ENCODE data around the gene SNX25.
"Not testable (repeated sequence)": the region's sequence is repeated elsewhere in the genome, so short reads cannot be mapped to it uniquely, and the experiment has no call there.

SNX25 gene

DNA sequence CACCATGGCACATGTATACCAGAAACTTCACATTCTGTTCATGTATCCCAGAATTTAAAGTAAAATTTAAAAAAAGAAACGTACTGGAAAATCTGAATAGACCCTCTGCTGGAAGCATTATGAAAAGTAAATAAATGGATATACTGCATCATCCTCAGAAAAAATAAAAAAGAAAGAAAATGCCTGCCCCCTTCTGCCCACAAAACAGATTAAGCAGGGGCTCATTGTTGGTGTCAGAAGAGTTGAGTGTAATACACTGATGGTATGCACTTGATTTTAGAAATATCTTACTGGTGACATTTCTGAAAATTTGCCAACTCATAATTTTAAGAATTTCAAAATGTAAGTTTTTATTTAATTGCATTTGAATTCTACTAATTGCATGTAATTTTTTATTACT, 108.5 kb downstream of the SNX25 start:
- Histone ChIP-seq H3K27me3 (ENCODE audit: insufficient read depth, insufficient read length) (no peaks in the 10 kb centered on the region), H3K4me3 (ENCODE audit: insufficient read length, low read depth) (no peak overlapping the region), H3K4me1 (ENCODE audit: insufficient read depth, insufficient read length) (no peaks in the 10 kb centered on the region), H3K9me3 (ENCODE audit: insufficient read depth, low read length) (no peaks in the 10 kb centered on the region; the same call in 1 of the 2 replicates), H3K36me3 (ENCODE audit: insufficient read depth, insufficient read length, low read length) (peaks cover under 1% of the 10 kb centered on the region), H3K9ac (ENCODE audit: insufficient read length, low read depth) (no peak overlapping the region)
- DNase-seq (ENCODE audit: low read depth, low spot score) = no peak
- TF ChIP-seq SUZ12 (IDR thresholded peaks at IDR 0.05; ENCODE audit: extremely low read depth, insufficient read depth, insufficient read length) (no peak), ZNF274 (IDR thresholded peaks at IDR 0.05; ENCODE audit: low read depth, low read length) (no peak), YY1 (IDR thresholded peaks at IDR 0.05; ENCODE audit: insufficient read depth, insufficient read length) (no peak)

DNA sequence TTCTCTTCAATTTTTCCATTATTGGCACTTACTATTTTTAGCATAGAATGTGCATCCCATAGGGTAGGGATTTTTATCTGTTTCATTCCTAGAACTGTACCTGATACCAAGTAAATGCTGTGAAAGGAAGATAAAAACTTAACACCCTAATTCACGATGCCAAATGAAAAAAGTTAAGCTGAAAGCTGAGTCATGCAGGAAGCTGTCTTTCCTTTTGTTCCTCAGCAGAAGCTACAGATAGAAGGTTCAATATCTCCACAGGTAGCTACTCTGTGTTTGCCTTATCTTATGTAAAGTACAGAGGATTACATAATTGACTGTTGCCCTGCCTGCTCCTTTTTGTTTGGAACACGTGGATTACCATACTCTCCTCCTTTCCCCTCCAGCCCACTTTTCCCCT, 109.3 kb downstream of the SNX25 start:
- TF ChIP-seq ZNF274 (IDR thresholded peaks at IDR 0.05; ENCODE audit: low read depth, low read length) = no peak
- no peaks in the 10 kb centered on the region for H3K36me3 ChIP-seq (ENCODE audit: insufficient read depth, insufficient read length, low read length)
- DNase-seq (ENCODE audit: low read depth, low spot score) = peak; percentile 44
- H3K9me3 ChIP-seq (ENCODE audit: insufficient read depth, low read length) = peaks cover 6% of the 10 kb centered on the region
- no peak overlapping the region for H3K9ac ChIP-seq (ENCODE audit: insufficient read length, low read depth)
- no peaks in the 10 kb centered on the region for H3K4me1 ChIP-seq (ENCODE audit: insufficient read depth, insufficient read length)
- H3K4me3 ChIP-seq (ENCODE audit: insufficient read length, low read depth) = no peak overlapping the region
- H3K27me3 ChIP-seq (ENCODE audit: insufficient read depth, insufficient read length) = no peaks in the 10 kb centered on the region

DNA sequence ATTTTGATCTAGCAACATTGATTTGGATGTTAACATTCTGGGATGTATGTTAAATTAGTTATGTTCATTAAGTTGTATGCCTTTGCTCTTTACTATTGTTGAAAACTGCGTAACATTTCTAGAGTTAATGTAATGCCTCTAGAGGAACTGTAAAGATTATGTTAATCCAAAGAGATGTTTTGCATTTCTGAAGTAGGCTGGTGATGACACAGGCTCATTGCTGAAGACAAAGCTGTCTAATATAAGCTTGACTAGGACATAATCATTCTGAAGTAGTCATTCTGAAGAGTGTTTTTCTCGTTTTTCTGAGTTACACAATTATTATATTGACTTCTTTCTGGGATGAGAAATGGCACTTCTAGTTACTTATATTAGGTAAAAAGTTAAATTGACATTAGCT, 113.4 kb downstream of the SNX25 start:
- Histone ChIP-seq H3K9me3 (ENCODE audit: insufficient read depth, low read length) (peaks cover 22% of the 10 kb centered on the region), H3K36me3 (ENCODE audit: insufficient read depth, insufficient read length, low read length) (no peaks in the 10 kb centered on the region), H3K4me3 (ENCODE audit: insufficient read length, low read depth) (no peak overlapping the region), H3K27me3 (ENCODE audit: insufficient read depth, insufficient read length) (no peaks in the 10 kb centered on the region), H3K9ac (ENCODE audit: insufficient read length, low read depth) (no peak overlapping the region), H3K4me1 (ENCODE audit: insufficient read depth, insufficient read length) (no peaks in the 10 kb centered on the region)
- DNase-seq (ENCODE audit: low read depth, low spot score) = no peak
- no peak for TF ChIP-seq SUZ12 (IDR thresholded peaks at IDR 0.05; ENCODE audit: extremely low read depth, insufficient read depth, insufficient read length)
- TF ChIP-seq ZNF274 (IDR thresholded peaks at IDR 0.05; ENCODE audit: low read depth, low read length) = no peak
- TF ChIP-seq YY1 (IDR thresholded peaks at IDR 0.05; ENCODE audit: insufficient read depth, insufficient read length) = no peak

DNA sequence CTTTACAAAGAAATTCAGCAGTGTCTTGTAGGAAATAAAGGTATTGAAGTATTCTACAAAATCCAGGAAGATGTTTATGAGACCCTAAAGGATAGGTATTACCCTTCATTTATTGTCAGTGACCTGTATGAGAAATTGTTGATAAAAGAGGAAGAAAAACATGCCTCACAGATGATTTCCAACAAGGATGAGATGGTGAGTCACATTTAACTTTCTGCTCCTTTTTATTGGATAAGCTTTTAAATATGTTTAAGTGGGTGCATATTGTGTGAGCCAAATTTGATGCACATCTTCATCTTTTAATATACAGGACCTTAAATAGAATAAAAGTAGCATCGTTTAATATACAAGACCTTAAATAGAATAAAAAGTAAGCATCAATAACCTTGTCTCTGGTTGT, 114.2 kb downstream of the SNX25 start:
- no peaks in the 10 kb centered on the region for H3K4me1 ChIP-seq (ENCODE audit: insufficient read depth, insufficient read length)
- no peaks in the 10 kb centered on the region for H3K36me3 ChIP-seq (ENCODE audit: insufficient read depth, insufficient read length, low read length)
- TF ChIP-seq YY1 (IDR thresholded peaks at IDR 0.05; ENCODE audit: insufficient read depth, insufficient read length) = no peak
- TF ChIP-seq SUZ12 (IDR thresholded peaks at IDR 0.05; ENCODE audit: extremely low read depth, insufficient read depth, insufficient read length) = no peak
- no peak for TF ChIP-seq ZNF274 (IDR thresholded peaks at IDR 0.05; ENCODE audit: low read depth, low read length)
- peaks cover 29% of the 10 kb centered on the region for H3K9me3 ChIP-seq (ENCODE audit: insufficient read depth, low read length)
- no peaks in the 10 kb centered on the region for H3K27me3 ChIP-seq (ENCODE audit: insufficient read depth, insufficient read length)
- no peak overlapping the region for H3K4me3 ChIP-seq (ENCODE audit: insufficient read length, low read depth)
- H3K9ac ChIP-seq (ENCODE audit: insufficient read length, low read depth) = no peak overlapping the region
- DNase-seq (ENCODE audit: low read depth, low spot score) = no peak

DNA sequence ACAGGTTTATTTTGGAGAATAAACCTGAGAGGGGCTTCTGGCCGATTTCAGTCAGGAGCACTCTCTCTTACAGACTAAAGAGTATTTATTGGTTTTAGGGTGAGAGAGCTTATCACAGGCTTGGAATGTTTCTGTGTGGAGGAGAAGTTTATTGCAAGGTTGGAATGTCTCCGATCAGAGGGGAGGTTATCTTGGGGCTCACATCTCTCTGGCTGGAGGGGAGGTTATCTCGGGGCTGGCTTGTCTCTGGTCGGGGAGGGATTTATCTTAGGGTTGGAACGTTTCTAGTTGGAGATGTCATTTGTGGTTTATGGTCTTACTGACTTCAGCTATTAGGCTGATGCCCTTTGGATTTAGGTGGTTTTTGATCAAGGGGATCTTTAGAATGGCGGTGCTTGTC, 115.0 kb downstream of the SNX25 start:
- not testable (repeated sequence) for H3K4me1 ChIP-seq (ENCODE audit: insufficient read depth, insufficient read length); H3K27me3 ChIP-seq (ENCODE audit: insufficient read depth, insufficient read length); H3K36me3 ChIP-seq (ENCODE audit: insufficient read depth, insufficient read length, low read length); DNase-seq (ENCODE audit: low read depth, low spot score); H3K4me3 ChIP-seq (ENCODE audit: insufficient read length, low read depth); H3K9ac ChIP-seq (ENCODE audit: insufficient read length, low read depth)
- H3K9me3 ChIP-seq (ENCODE audit: insufficient read depth, low read length) = peaks cover 37% of the 10 kb centered on the region

DNA sequence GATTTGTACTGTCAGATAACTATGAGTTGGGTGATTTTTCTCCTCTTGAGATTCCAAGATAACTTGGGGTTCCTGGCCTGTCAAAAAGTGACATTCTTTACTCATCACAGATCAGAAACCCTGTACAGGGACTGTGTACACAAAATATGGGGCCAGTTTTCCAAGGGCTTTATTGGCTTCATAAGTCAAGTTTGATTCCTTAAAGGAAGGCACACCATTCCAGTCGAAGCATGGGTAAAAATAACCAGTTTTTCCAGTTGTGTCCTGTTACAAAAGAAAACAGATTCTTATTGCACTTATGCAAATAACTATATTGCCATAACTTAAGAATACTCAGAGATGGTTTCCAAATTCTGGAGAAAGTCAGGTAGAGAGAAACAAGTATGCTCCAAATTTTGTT, 116.3 kb downstream of the SNX25 start:
- not testable (repeated sequence) for H3K9ac ChIP-seq (ENCODE audit: insufficient read length, low read depth); H3K36me3 ChIP-seq (ENCODE audit: insufficient read depth, insufficient read length, low read length); H3K4me3 ChIP-seq (ENCODE audit: insufficient read length, low read depth); H3K4me1 ChIP-seq (ENCODE audit: insufficient read depth, insufficient read length); H3K27me3 ChIP-seq (ENCODE audit: insufficient read depth, insufficient read length); DNase-seq (ENCODE audit: low read depth, low spot score)
- H3K9me3 ChIP-seq (ENCODE audit: insufficient read depth, low read length) = peaks cover 50% of the 10 kb centered on the region

DNA sequence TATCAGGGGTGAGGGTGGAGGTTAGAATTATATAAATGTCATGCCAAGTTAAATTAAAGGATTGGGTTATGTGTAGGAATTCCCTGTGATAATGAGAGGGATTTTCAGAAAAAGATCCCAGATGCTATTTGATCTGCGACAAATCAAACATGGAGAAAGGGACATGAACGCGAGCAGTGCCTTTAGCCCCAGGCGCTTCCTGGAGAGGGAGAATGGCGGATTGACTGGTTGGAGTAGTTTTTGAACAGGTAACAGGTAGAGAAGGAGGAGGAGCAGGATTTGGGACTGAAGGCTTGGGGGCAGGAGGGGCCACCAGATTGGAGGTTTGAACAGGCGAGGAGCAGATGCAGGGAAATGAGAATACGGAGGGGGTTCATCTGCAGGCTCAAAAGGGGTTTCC, 119.2 kb downstream of the SNX25 start:
- no peaks in the 10 kb centered on the region for H3K36me3 ChIP-seq (ENCODE audit: insufficient read depth, insufficient read length, low read length)
- peaks cover 45% of the 10 kb centered on the region for H3K9me3 ChIP-seq (ENCODE audit: insufficient read depth, low read length)
- TF ChIP-seq ZNF274 (IDR thresholded peaks at IDR 0.05; ENCODE audit: low read depth, low read length) (no peak), SUZ12 (IDR thresholded peaks at IDR 0.05; ENCODE audit: extremely low read depth, insufficient read depth, insufficient read length) (no peak), YY1 (IDR thresholded peaks at IDR 0.05; ENCODE audit: insufficient read depth, insufficient read length) (no peak)
- no peak for DNase-seq (ENCODE audit: low read depth, low spot score)
- no peaks in the 10 kb centered on the region for H3K4me1 ChIP-seq (ENCODE audit: insufficient read depth, insufficient read length)
- no peaks in the 10 kb centered on the region for H3K27me3 ChIP-seq (ENCODE audit: insufficient read depth, insufficient read length)
- no peak overlapping the region for H3K9ac ChIP-seq (ENCODE audit: insufficient read length, low read depth)
- no peak overlapping the region for H3K4me3 ChIP-seq (ENCODE audit: insufficient read length, low read depth)

DNA sequence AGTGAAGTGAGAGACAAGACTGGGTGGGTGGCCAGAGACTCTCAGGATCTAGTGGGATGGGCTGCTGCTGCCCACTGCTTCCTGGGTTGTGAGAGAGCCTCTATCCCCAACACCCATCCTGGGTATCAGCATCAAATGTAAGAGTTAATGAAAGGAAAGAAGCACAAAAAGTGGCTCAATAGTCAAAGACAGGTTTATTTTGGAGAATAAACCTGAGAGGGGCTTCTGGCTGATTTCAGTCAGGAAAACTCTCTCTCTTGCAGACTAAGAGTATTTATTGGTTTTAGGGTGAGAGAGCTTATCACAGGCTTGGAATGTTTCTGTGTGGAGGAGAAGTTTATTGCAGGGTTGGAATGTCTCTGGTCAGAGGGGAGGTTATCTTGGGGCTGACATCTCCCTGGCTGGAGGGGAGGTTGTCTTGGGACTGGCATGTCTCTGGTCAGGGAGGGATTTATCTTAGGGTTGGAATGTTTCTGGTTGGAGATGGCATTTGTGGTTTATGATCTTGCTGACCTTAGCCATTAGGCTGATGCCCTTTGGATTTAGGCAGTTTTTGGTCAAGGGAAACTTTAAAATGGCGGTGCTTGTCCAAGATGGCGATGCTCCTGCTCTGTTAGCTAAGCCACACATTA, 120.6 kb downstream of the SNX25 start:
- H3K9ac ChIP-seq (ENCODE audit: insufficient read length, low read depth); H3K27me3 ChIP-seq (ENCODE audit: insufficient read depth, insufficient read length); H3K4me3 ChIP-seq (ENCODE audit: insufficient read length, low read depth); DNase-seq (ENCODE audit: low read depth, low spot score); H3K4me1 ChIP-seq (ENCODE audit: insufficient read depth, insufficient read length); H3K36me3 ChIP-seq (ENCODE audit: insufficient read depth, insufficient read length, low read length): not testable (repeated sequence)
- H3K9me3 ChIP-seq (ENCODE audit: insufficient read depth, low read length) = peaks cover 32% of the 10 kb centered on the region

Data from NT2/D1 (cell line).